Loucy (cell line): ENCODE results near the gene SNX24.

Source experiments
- H2AFZ ChIP-seq: fragments of 200-600 bp; sonication (generic); 2 replicates; pipeline ENCODE4 v1.6.0; 2016; ENCODE audit warnings: antibody characterized with exemption, mild to moderate bottlenecking, low read length, moderate library complexity
- H3F3A ChIP-seq: fragments of 200-600 bp; 2 replicates; pipeline ENCODE4 v1.6.0; 2016; ENCODE audit warnings: antibody characterized with exemption, low read depth, mild to moderate bottlenecking
- H3K27me3 ChIP-seq: fragments of 200-600 bp; sonication (generic); 2 replicates; pipeline ENCODE4 v1.6.1; 2014; ENCODE audit warnings: low read length, mild to moderate bottlenecking; ENCODE audit not compliant: insufficient read depth, poor library complexity, severe bottlenecking
- H3K36me3 ChIP-seq: fragments of 200-600 bp; sonication (generic); 2 replicates; pipeline ENCODE4 v1.6.1; 2016; ENCODE audit warnings: low read length; ENCODE audit not compliant: insufficient read depth
- H3K4me1 ChIP-seq: fragments of 200-600 bp; sonication (generic); 2 replicates; pipeline ENCODE4 v1.5.1; 2014; ENCODE audit warnings: low read length, mild to moderate bottlenecking; ENCODE audit not compliant: insufficient read depth, poor library complexity, severe bottlenecking
- H3K4me2 ChIP-seq: fragments of 200-600 bp; sonication (generic); 2 replicates; pipeline ENCODE4 v1.6.0; 2014; ENCODE audit warnings: antibody characterized with exemption, low read length, low read depth, mild to moderate bottlenecking; ENCODE audit not compliant: poor library complexity, severe bottlenecking
- H3K4me3 ChIP-seq: fragments of 200-600 bp; sonication (generic); 2 replicates; pipeline ENCODE4 v1.5.1; 2014; ENCODE audit warnings: low read length, mild to moderate bottlenecking, mixed read lengths; ENCODE audit not compliant: poor library complexity, severe bottlenecking
- H3K79me2 ChIP-seq: fragments of 200-600 bp; sonication (generic); 2 replicates; pipeline ENCODE4 v1.6.1; 2014; ENCODE audit warnings: low read length; ENCODE audit not compliant: insufficient read depth
- H3K9ac ChIP-seq: fragments of 200-600 bp; sonication (generic); 2 replicates; pipeline ENCODE4 v1.6.0; 2014; ENCODE audit warnings: mild to moderate bottlenecking, low read depth, low read length, moderate library complexity; ENCODE audit not compliant: poor library complexity, severe bottlenecking
- H3K9me2 ChIP-seq: fragments of 200-600 bp; sonication (generic); replicated peaks from 2 replicates; pipeline ENCODE4 v1.6.1; 2016; ENCODE audit warnings: low read depth, low read length, mixed read lengths
- H3K9me3 ChIP-seq: fragments of 200-600 bp; sonication (generic); 2 replicates; pipeline ENCODE4 v1.6.1; 2014; ENCODE audit warnings: mild to moderate bottlenecking, antibody characterized with exemption, low read length, low read depth; ENCODE audit not compliant: insufficient read depth
- H4K20me1 ChIP-seq: fragments of 200-600 bp; sonication (generic); 2 replicates; pipeline ENCODE4 v1.6.0; 2014; ENCODE audit warnings: antibody characterized with exemption, low read length, mild to moderate bottlenecking; ENCODE audit not compliant: insufficient read depth, poor library complexity, severe bottlenecking
- CTCF ChIP-seq: fragments of 200-600 bp; sonication (generic); conservative IDR thresholded peaks from 2 replicates; pipeline ENCODE4 v1.5.1; 2014; ENCODE audit warnings: mild to moderate bottlenecking, antibody characterized with exemption, low read length
- EZH2phosphoT487 ChIP-seq: fragments of 200-600 bp; IDR thresholded peaks from 2 replicates; pipeline ENCODE4 v1.6.1; 2018; ENCODE audit warnings: antibody characterized with exemption, mild to moderate bottlenecking, moderate library complexity, borderline replicate concordance

Gene SNX24

GRCh38 chr5:123028222-123028621, 182.8 kb downstream of the SNX24 start:
- Histone ChIP-seq H3K36me3 (no peaks in the 10 kb centered on the region), H3K9me2 (no peaks in the 10 kb centered on the region), H3K9me3 (no peaks in the 10 kb centered on the region), H3K4me2 (no peak overlapping the region), H3K9ac (no peak overlapping the region), H3K4me1 (no peaks in the 10 kb centered on the region), H3K4me3 (no peak overlapping the region), H2AFZ (no peak overlapping the region), H4K20me1 (no peaks in the 10 kb centered on the region), H3K27me3 (no peaks in the 10 kb centered on the region), H3F3A (no peaks in the 10 kb centered on the region), H3K79me2 (no peaks in the 10 kb centered on the region)
- TF ChIP-seq CTCF (no peak), EZH2phosphoT487 (no peak)

GRCh38 chr5:123033157-123033671, 187.8 kb downstream of the SNX24 start:
- Histone ChIP-seq H3F3A (no peaks in the 10 kb centered on the region), H3K4me1 (no peaks in the 10 kb centered on the region), H2AFZ (no peak overlapping the region), H3K9me3 (no peaks in the 10 kb centered on the region), H4K20me1 (no peaks in the 10 kb centered on the region), H3K9me2 (no peaks in the 10 kb centered on the region), H3K9ac (no peak overlapping the region), H3K4me3 (no peak overlapping the region), H3K4me2 (no peak overlapping the region), H3K36me3 (no peaks in the 10 kb centered on the region), H3K27me3 (no peaks in the 10 kb centered on the region), H3K79me2 (no peaks in the 10 kb centered on the region)
- TF ChIP-seq CTCF (no peak), EZH2phosphoT487 (no peak)

- TF ChIP-seq CTCF (no peak), EZH2phosphoT487 (no peak)
- H3K4me1 ChIP-seq = no peaks in the 10 kb centered on the region
- no peaks in the 10 kb centered on the region for H3K9me3 ChIP-seq
- no peaks in the 10 kb centered on the region for H3K27me3 ChIP-seq
- H4K20me1 ChIP-seq = no peaks in the 10 kb centered on the region
- no peak overlapping the region for H2AFZ ChIP-seq
- H3K36me3 ChIP-seq = no peaks in the 10 kb centered on the region
- H3F3A ChIP-seq = no peaks in the 10 kb centered on the region
- no peak overlapping the region for H3K4me2 ChIP-seq
- no peaks in the 10 kb centered on the region for H3K79me2 ChIP-seq
- H3K9ac ChIP-seq = no peak overlapping the region
- no peak overlapping the region for H3K4me3 ChIP-seq
- H3K9me2 ChIP-seq = no peaks in the 10 kb centered on the region
Measured at GRCh38 chr5:123035360-123035917, 190.0 kb downstream of the SNX24 start.
